ENCODE results near the gene SPC25. TPM values are rescaled to one million over a fixed set of nuclear protein-coding genes. Genes with fewer than 3 reads are reported as not detected.
A peak's percentile ranks its signal among the peaks of the same experiment; 100 is the strongest.
"Not testable (repeated sequence)": the region's sequence is repeated elsewhere in the genome, so short reads cannot be mapped to it uniquely, and the experiment has no call there.

SPC25 gene
- polyA plus RNA-seq, 1 donor = 7.4 TPM

DNA sequence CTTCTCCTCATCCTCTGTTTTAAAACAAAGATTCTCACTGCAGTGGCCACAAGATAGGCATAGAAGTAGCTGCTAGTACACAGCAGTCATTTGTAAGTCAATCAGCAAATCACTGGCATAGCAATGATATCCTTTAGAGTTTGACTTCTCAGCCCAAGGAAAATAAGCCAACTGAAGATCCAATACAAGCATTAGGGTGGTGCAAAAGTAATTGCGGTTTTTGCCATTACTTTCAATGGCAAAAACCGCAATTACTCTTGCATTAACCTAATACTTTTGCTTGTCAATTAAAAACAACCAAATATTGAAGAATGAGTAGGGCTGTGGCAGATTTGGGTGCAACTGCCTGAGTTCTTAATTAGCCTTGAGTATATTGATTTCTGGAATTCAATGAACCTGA lies 13.7 kb upstream of the SPC25 start:
- WGBS (ENCODE audit: insufficient coverage, low lambda C conversion rate) = no CpG with 5 or more reads among the region's 2 CpGs
- H3K4me3 ChIP-seq (ENCODE audit: low read length) = no peak overlapping the region
- DNase-seq = no peak

DNA sequence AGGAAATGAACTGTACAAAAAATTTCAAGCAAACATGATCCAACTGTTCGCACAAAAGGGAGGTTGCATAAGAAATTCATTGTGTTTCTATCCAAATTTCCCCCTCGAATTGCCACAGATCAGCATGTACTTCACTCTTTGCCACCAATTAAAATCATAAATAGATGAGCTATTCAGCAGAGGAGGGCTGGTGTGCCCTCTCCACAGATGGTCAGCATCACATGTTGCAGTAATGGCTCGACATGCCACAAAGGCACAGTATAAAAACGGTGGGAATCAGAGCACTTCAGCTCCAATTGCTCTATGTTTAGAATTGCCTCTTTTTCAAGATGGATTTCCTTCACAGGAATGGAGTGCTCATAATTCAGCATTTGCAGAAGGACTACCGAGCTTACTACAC lies 10.8 kb upstream of the SPC25 start, which contains the start of gene G6PC2:
Gene G6PC2 (plus strand): TSS at position 289 of the 400 bp plus-strand sequence. CDS start 41 bp downstream, at position 330.
- 100% methylated on average over 1 of the region's 5 CpGs for WGBS (ENCODE audit: insufficient coverage, low lambda C conversion rate)
- Histone ChIP-seq H3K27me3 (ENCODE audit: control insufficient read depth, insufficient read depth, low read length) (no peaks in the 10 kb centered on the region), H3K4me1 (ENCODE audit: control insufficient read depth, insufficient read depth, low read length) (no peaks in the 10 kb centered on the region), H3K9me3 (ENCODE audit: control insufficient read depth, low read depth, low read length) (no peaks in the 10 kb centered on the region), H3K4me3 (ENCODE audit: low read length) (no peak within 1 kb of the TSS), H3K27ac (ENCODE audit: low read length) (no peak within 1 kb of the TSS), H3K36me3 (ENCODE audit: control insufficient read depth, insufficient read depth, low read length) (no peaks in the 10 kb centered on the region)
- no peak for DNase-seq

More for the DNA sequence above, 13.7 kb upstream of the SPC25 start:
- no peak overlapping the region for H3K27ac ChIP-seq (ENCODE audit: low read length)
- H3K4me1 ChIP-seq (ENCODE audit: control insufficient read depth, insufficient read depth, low read length) = no peaks in the 10 kb centered on the region
- no peaks in the 10 kb centered on the region for H3K27me3 ChIP-seq (ENCODE audit: control insufficient read depth, insufficient read depth, low read length)
- H3K36me3 ChIP-seq (ENCODE audit: control insufficient read depth, insufficient read depth, low read length) = no peaks in the 10 kb centered on the region
- no peaks in the 10 kb centered on the region for H3K9me3 ChIP-seq (ENCODE audit: control insufficient read depth, low read depth, low read length)

DNA sequence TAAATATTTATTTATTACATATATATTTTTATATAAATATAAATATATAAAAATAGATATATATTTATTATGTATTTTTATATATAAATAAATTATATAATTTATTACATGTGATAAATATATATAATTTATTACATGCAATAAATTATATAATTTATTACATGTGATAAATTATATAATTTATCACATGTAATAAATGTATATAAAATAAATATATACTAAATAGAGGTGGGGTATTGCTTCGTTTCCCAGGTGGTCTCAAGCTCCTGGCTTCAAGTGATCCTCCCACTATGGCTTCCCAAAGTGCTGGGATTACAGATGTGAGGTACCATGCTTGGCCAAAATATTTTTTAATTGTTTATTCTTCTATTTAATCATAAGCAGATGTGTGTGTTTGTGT lies 7.2 kb upstream of the SPC25 start:
- Histone ChIP-seq H3K4me1 (ENCODE audit: control insufficient read depth, insufficient read depth, low read length) (no peaks in the 10 kb centered on the region), H3K9me3 (ENCODE audit: control insufficient read depth, low read depth, low read length) (no peaks in the 10 kb centered on the region), H3K27me3 (ENCODE audit: control insufficient read depth, insufficient read depth, low read length) (no peaks in the 10 kb centered on the region), H3K36me3 (ENCODE audit: control insufficient read depth, insufficient read depth, low read length) (no peaks in the 10 kb centered on the region), H3K27ac (ENCODE audit: low read length) (no peak overlapping the region), H3K4me3 (ENCODE audit: low read length) (no peak overlapping the region)
- WGBS (ENCODE audit: insufficient coverage, low lambda C conversion rate) = 100% methylated on average over 1 of the region's 1 CpG
- no peak for DNase-seq

- no peaks in the 10 kb centered on the region for H3K27me3 ChIP-seq (ENCODE audit: control insufficient read depth, insufficient read depth, low read length)
- no peak overlapping the region for H3K4me3 ChIP-seq (ENCODE audit: low read length)
- WGBS (ENCODE audit: insufficient coverage, low lambda C conversion rate) = 87% methylated on average over 3 of the region's 4 CpGs
- no peaks in the 10 kb centered on the region for H3K36me3 ChIP-seq (ENCODE audit: control insufficient read depth, insufficient read depth, low read length)
- no peak for DNase-seq
- H3K27ac ChIP-seq (ENCODE audit: low read length) = no peak overlapping the region
- no peaks in the 10 kb centered on the region for H3K9me3 ChIP-seq (ENCODE audit: control insufficient read depth, low read depth, low read length)
- no peaks in the 10 kb centered on the region for H3K4me1 ChIP-seq (ENCODE audit: control insufficient read depth, insufficient read depth, low read length)
These were observed 6.6 kb upstream of the SPC25 start for GRCh38 chr2:168896783-168897182.

DNA sequence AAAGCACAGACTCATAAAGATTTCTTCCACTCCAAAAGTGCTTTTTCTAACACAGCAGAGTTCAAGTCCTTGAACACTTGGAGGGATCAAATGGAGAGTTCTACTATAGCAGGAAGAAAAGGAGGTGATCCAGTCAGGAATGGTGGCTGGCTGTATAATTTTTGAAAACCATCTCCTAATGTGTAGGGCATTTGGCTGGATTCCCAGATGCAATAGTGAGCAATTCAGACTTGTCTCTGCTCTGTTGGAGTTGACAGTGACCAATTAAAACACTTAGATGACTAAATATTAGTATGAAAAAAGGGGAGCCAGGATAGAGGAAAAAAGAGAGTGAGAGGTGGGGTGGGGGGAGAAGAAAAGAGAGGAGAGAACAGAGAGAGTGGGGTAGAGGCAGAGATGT lies 5.5 kb upstream of the SPC25 start:
- H3K27me3 ChIP-seq (ENCODE audit: control insufficient read depth, insufficient read depth, low read length) = no peaks in the 10 kb centered on the region
- no peak overlapping the region for H3K27ac ChIP-seq (ENCODE audit: low read length)
- no peak overlapping the region for H3K4me3 ChIP-seq (ENCODE audit: low read length)
- H3K9me3 ChIP-seq (ENCODE audit: control insufficient read depth, low read depth, low read length) = no peaks in the 10 kb centered on the region
- no peaks in the 10 kb centered on the region for H3K4me1 ChIP-seq (ENCODE audit: control insufficient read depth, insufficient read depth, low read length)
- no peaks in the 10 kb centered on the region for H3K36me3 ChIP-seq (ENCODE audit: control insufficient read depth, insufficient read depth, low read length)
- DNase-seq = no peak

DNA sequence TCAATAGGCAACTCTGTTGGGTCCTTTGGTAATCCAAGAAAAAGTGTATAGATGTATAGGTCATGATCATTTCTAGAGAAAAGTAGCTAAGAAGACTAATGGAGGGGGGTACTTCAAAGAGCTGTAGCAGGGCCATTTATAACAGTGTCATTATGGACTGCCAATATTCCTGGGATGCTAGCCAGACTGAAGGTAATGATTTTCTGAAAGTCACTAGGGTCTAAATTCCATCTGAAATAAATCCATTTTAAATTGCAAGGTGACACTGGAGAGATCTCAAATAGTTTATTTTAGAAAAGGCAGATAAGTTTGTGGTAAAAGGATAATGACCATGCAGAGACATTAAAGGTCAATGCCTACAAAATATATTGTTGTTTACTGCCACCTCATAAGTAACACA lies 4.5 kb upstream of the SPC25 start:
- Histone ChIP-seq H3K4me3 (ENCODE audit: low read length) (no peak overlapping the region), H3K27ac (ENCODE audit: low read length) (no peak overlapping the region), H3K9me3 (ENCODE audit: control insufficient read depth, low read depth, low read length) (no peaks in the 10 kb centered on the region), H3K27me3 (ENCODE audit: control insufficient read depth, insufficient read depth, low read length) (no peaks in the 10 kb centered on the region), H3K36me3 (ENCODE audit: control insufficient read depth, insufficient read depth, low read length) (no peaks in the 10 kb centered on the region), H3K4me1 (ENCODE audit: control insufficient read depth, insufficient read depth, low read length) (no peaks in the 10 kb centered on the region)
- DNase-seq = no peak

DNA sequence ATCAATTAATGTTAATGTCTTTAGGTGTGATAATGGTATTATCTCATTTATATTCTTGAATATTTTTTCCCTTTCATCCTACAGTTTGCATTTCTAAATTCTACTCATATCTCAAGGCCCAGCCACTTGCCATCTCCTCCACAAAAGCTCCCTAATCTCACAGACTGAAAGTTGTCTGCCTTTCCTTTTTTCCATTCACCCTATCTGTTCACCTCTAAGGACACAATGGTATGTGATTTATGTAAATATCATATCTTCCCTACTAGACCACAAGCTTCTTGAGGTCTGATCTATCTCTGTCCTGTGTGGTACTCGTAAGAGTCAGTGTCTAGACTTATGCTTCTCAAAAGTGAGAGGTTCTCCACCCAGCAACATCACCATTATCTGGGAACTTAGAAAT lies 3.9 kb upstream of the SPC25 start:
- no CpG with 5 or more reads among the region's 1 CpG for WGBS (ENCODE audit: insufficient coverage, low lambda C conversion rate)
- Histone ChIP-seq H3K36me3 (ENCODE audit: control insufficient read depth, insufficient read depth, low read length) (no peaks in the 10 kb centered on the region), H3K9me3 (ENCODE audit: control insufficient read depth, low read depth, low read length) (no peaks in the 10 kb centered on the region), H3K4me3 (ENCODE audit: low read length) (no peak overlapping the region), H3K4me1 (ENCODE audit: control insufficient read depth, insufficient read depth, low read length) (no peaks in the 10 kb centered on the region), H3K27me3 (ENCODE audit: control insufficient read depth, insufficient read depth, low read length) (no peaks in the 10 kb centered on the region), H3K27ac (ENCODE audit: low read length) (no peak overlapping the region)
- no peak for DNase-seq

- Histone ChIP-seq H3K36me3 (ENCODE audit: control insufficient read depth, insufficient read depth, low read length) (peaks cover 5% of the 10 kb centered on the region), H3K27ac (ENCODE audit: low read length) (no peak overlapping the region), H3K9me3 (ENCODE audit: control insufficient read depth, low read depth, low read length) (no peaks in the 10 kb centered on the region), H3K27me3 (ENCODE audit: control insufficient read depth, insufficient read depth, low read length) (no peaks in the 10 kb centered on the region), H3K4me1 (ENCODE audit: control insufficient read depth, insufficient read depth, low read length) (no peaks in the 10 kb centered on the region), H3K4me3 (ENCODE audit: low read length) (no peak overlapping the region)
- DNase-seq = no peak
- WGBS (ENCODE audit: insufficient coverage, low lambda C conversion rate) = 100% methylated on average over 1 of the region's 3 CpGs
These were observed 2.1 kb upstream of the SPC25 start for GRCh38 chr2:168892327-168892726.

- H3K4me1 ChIP-seq (ENCODE audit: control insufficient read depth, insufficient read depth, low read length) = no peaks in the 10 kb centered on the region
- peaks cover 5% of the 10 kb centered on the region for H3K36me3 ChIP-seq (ENCODE audit: control insufficient read depth, insufficient read depth, low read length)
- H3K4me3 ChIP-seq (ENCODE audit: low read length) = peak overlapping the region; percentile 67
- H3K9me3 ChIP-seq (ENCODE audit: control insufficient read depth, low read depth, low read length) = no peaks in the 10 kb centered on the region
- DNase-seq = peak in 1 of 2 donors; percentile 15
- WGBS (ENCODE audit: insufficient coverage, low lambda C conversion rate) = no CpG with 5 or more reads among the region's 3 CpGs
- no peaks in the 10 kb centered on the region for H3K27me3 ChIP-seq (ENCODE audit: control insufficient read depth, insufficient read depth, low read length)
- no peak overlapping the region for H3K27ac ChIP-seq (ENCODE audit: low read length)
These were observed 610 bp downstream of the SPC25 start for GRCh38 chr2:168889635-168890005.

GRCh38 chr2:168884975-168885374 lies 5.3 kb downstream of the SPC25 start:
- WGBS (ENCODE audit: insufficient coverage, low lambda C conversion rate) = no CpG with 5 or more reads among the region's 1 CpG
- H3K9me3 ChIP-seq (ENCODE audit: control insufficient read depth, low read depth, low read length) = no peaks in the 10 kb centered on the region

DNA sequence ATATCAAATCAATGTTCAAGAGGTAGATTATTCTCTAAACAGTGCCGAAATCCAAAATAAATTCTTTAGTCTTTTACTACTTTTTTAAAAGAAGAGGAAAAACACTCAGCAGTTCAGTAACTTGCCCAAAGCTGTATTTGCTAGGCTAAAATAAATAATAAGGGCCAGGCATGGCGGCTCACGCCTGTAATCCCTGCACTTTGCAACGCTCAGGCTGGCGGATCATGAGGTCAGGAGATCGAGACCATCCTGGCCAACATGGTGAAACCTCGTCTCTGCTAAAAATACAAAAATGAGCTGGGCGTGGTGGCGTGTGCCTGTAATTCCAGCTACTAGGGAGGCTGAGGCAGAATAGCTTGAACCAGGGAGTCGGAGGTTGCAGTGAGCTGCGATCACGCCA lies 8.1 kb downstream of the SPC25 start:
- H3K27me3 ChIP-seq (ENCODE audit: control insufficient read depth, insufficient read depth, low read length); DNase-seq; H3K4me3 ChIP-seq (ENCODE audit: low read length); H3K4me1 ChIP-seq (ENCODE audit: control insufficient read depth, insufficient read depth, low read length); H3K36me3 ChIP-seq (ENCODE audit: control insufficient read depth, insufficient read depth, low read length); H3K9me3 ChIP-seq (ENCODE audit: control insufficient read depth, low read depth, low read length); H3K27ac ChIP-seq (ENCODE audit: low read length): not testable (repeated sequence)
- 100% methylated on average over 1 of the region's 12 CpGs for WGBS (ENCODE audit: insufficient coverage, low lambda C conversion rate)

More at GRCh38 chr2:168884975-168885374, 5.3 kb downstream of the SPC25 start:
- Histone ChIP-seq H3K36me3 (ENCODE audit: control insufficient read depth, insufficient read depth, low read length) (peaks cover 5% of the 10 kb centered on the region), H3K27ac (ENCODE audit: low read length) (no peak overlapping the region), H3K4me1 (ENCODE audit: control insufficient read depth, insufficient read depth, low read length) (no peaks in the 10 kb centered on the region), H3K27me3 (ENCODE audit: control insufficient read depth, insufficient read depth, low read length) (no peaks in the 10 kb centered on the region), H3K4me3 (ENCODE audit: low read length) (no peak overlapping the region)
- no peak for DNase-seq
